Esophagus muscularis mucosa (tissue), 4 donors: Measurements from ENCODE around the gene FAM227B.

Experiments
- CTCF ChIP-seq, 3 experiments: fragments of 200-600 bp in 2 of 3; fragments of 450-650 bp in 1 of 3; sonication (generic) in 2 of 3; IDR thresholded peaks; one replicate each; pipeline ENCODE4 v1.5.1; 2017 to 2019; ENCODE audit warnings: antibody characterized with exemption in 3 of 3, mild to moderate bottlenecking in 2 of 3, moderate library complexity in 1 of 3
- EP300 ChIP-seq: sonication (generic); formaldehyde crosslinking; IDR thresholded peaks from one replicate; pipeline ENCODE4 v1.6.1; 2017; ENCODE audit warnings: antibody characterized with exemption
- POLR2A ChIP-seq: fragments of 450-650 bp; IDR thresholded peaks from one replicate; pipeline ENCODE4 v1.6.1; 2017; ENCODE audit warnings: antibody characterized with exemption, moderate library complexity, mild to moderate bottlenecking, low read depth
- POLR2AphosphoS5 ChIP-seq, 2 donors: sonication (generic); formaldehyde crosslinking; IDR thresholded peaks; one replicate each; pipeline ENCODE4 v1.6.1; 2017; ENCODE audit warnings: antibody characterized with exemption in 2 of 2

- TF ChIP-seq CTCF (IDR thresholded peaks at IDR 0.05): no peak
- TF ChIP-seq EP300: no peak
- no peak for TF ChIP-seq POLR2A
- no peak for TF ChIP-seq POLR2AphosphoS5 (IDR thresholded peaks at IDR 0.05)
Observed at GRCh38 chr15:49466119-49466518, 154.5 kb downstream of the FAM227B start.
